Calu3 (cell line): ENCODE results near the gene PAIP2B. TPM values are rescaled to one million over a fixed set of nuclear protein-coding genes. Genes with fewer than 3 reads are reported as not detected.
"Not testable (repeated sequence)": the region's sequence is repeated elsewhere in the genome, so short reads cannot be mapped to it uniquely, and the experiment has no call there.

Experiments used
- BruUV-seq: library from RNA; stranded (reverse); fragments of 400-500 nt; replicated peaks from 2 replicates; lab custom pipeline; 2021; lab: Mats Ljungman, UMichigan
- CTCF ChIA-PET: fragments of 300-600 bp; sonication (Branson Sonifier 250); formaldehyde crosslinking; loops from one replicate; lab custom pipeline; 2022; ENCODE audit warnings: antibody characterized with exemption; lab: Charles Lee
- DNase-seq: peaks from one replicate; pipeline ENCODE4 v3.0.0; 2022
- H3K27ac Mint-ChIP-seq: one replicate; pipeline ENCODE4 v1.8.0; 2022; ENCODE audit warnings: mixed read lengths; ENCODE audit not compliant: unreplicated experiment
- H3K27me3 Mint-ChIP-seq: one replicate; pipeline ENCODE4 v1.8.0; 2022; ENCODE audit warnings: mixed read lengths; ENCODE audit not compliant: unreplicated experiment
- H3K36me3 Mint-ChIP-seq: one replicate; pipeline ENCODE4 v1.8.0; 2022; ENCODE audit warnings: mild to moderate bottlenecking, moderate library complexity, mixed read lengths; ENCODE audit not compliant: insufficient read depth, unreplicated experiment
- H3K4me1 Mint-ChIP-seq: one replicate; pipeline ENCODE4 v1.8.0; 2022; ENCODE audit warnings: mild to moderate bottlenecking, low read depth, mixed read lengths; ENCODE audit not compliant: unreplicated experiment
- H3K4me3 Mint-ChIP-seq: one replicate; pipeline ENCODE4 v1.8.0; 2022; ENCODE audit warnings: mild to moderate bottlenecking, low read depth, moderate library complexity, mixed read lengths; ENCODE audit not compliant: unreplicated experiment
- H3K9me3 Mint-ChIP-seq: one replicate; pipeline ENCODE4 v1.8.0; 2022; ENCODE audit warnings: low read depth, mixed read lengths; ENCODE audit not compliant: unreplicated experiment
- intact Hi-C: fragments of 100-400 bp; cut with micrococcal nuclease; formaldehyde crosslinking; loops from one replicate; pipeline ENCODE4 v1.10.0; 2022; ENCODE audit not compliant: unreplicated experiment
- total RNA-seq: library from RNA; stranded (reverse); gene quantifications from 2 replicates; pipeline ENCODE4 v1.2.3, GENCODE V29; 2022
- TF ChIP-seq, protein P1 (sequence below): fragments of 200-600 bp; IDR thresholded peaks from one replicate; pipeline ENCODE4 v1.8.0; 2022; ENCODE audit warnings: antibody characterized with exemption; ENCODE audit not compliant: unreplicated experiment

Gene PAIP2B
- total RNA-seq, 1 experiment from 2014 or later, result 3.6 TPM

DNA sequence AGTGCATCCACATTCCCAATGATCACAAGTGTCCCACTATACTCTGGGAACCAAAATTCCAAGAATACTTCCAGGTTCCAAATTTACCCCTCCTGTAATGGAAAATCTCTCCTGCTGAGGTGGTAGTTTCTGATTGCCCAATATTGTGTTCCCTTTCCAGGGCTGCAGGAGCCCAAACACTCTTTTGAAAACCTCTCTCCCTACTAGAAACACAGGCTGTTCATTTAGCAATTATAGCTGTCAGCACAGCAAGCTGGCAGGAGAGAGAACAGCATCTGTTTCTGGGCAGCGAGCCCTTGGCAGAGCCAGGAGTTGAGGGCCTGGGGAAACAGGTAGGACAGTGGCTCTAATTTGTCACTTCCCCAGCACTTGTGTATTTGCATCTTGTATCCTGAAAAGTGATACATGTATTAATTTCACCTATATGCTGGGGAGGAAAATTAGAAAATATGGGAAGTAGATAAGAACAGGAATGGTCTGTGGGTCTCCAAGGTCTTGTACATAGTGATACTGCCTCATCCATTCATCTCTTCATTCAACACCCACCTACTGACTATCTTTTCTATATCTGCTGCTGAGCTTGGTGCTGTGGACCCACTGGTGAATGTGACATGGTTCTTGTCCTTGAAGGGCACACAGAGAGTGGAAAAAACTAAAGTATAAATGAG, 16.9 kb upstream of the PAIP2B start:
- intact Hi-C loops, result no loop called here
- H3K27ac Mint-ChIP-seq, result no peak overlapping the region
- BruUV-seq, result no TSS peak

DNA sequence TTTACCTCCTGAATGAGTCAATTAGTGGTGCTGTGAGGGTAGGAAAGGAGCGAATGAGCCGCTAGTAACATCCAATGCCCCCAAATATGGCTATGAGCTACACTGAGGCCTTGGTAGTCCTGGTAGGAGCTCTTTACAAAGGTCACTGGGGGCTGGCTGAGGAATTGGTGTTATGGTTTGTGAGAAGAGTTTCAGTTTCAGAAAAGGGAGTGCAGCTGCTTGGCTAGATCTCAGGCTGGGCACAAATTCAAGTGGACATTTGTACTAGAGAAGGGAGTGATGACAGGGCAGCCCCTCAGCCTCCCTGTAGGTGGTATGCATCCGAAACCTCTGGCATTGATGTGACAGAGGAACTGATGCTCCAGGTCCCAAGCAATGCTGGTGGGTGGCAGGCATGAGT, 13.9 kb upstream of the PAIP2B start:
- no peaks in the 10 kb centered on the region for H3K36me3 Mint-ChIP-seq
- intact Hi-C loops, result no loop called here
- peaks cover 84% of the 10 kb centered on the region for H3K27me3 Mint-ChIP-seq
- no peak overlapping the region for H3K27ac Mint-ChIP-seq
- H3K4me1 Mint-ChIP-seq, result no peaks in the 10 kb centered on the region
- TF ChIP-seq, protein P1, sequence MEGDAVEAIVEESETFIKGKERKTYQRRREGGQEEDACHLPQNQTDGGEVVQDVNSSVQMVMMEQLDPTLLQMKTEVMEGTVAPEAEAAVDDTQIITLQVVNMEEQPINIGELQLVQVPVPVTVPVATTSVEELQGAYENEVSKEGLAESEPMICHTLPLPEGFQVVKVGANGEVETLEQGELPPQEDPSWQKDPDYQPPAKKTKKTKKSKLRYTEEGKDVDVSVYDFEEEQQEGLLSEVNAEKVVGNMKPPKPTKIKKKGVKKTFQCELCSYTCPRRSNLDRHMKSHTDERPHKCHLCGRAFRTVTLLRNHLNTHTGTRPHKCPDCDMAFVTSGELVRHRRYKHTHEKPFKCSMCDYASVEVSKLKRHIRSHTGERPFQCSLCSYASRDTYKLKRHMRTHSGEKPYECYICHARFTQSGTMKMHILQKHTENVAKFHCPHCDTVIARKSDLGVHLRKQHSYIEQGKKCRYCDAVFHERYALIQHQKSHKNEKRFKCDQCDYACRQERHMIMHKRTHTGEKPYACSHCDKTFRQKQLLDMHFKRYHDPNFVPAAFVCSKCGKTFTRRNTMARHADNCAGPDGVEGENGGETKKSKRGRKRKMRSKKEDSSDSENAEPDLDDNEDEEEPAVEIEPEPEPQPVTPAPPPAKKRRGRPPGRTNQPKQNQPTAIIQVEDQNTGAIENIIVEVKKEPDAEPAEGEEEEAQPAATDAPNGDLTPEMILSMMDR, result no peak
- CTCF ChIA-PET, result no interaction called here
- H3K9me3 Mint-ChIP-seq, result no peaks in the 10 kb centered on the region
- DNase-seq, result no peak
- no peak overlapping the region for H3K4me3 Mint-ChIP-seq
- BruUV-seq, result no TSS peak

More for the DNA sequence above, 16.9 kb upstream of the PAIP2B start:
- Mint-ChIP-seq H3K4me3 (no peak overlapping the region), H3K9me3 (no peaks in the 10 kb centered on the region), H3K27me3 (peaks cover 80% of the 10 kb centered on the region), H3K4me1 (no peaks in the 10 kb centered on the region), H3K36me3 (no peaks in the 10 kb centered on the region)
- TF ChIP-seq, protein P1, result no peak
- CTCF ChIA-PET, result no interaction called here
- no peak for DNase-seq

DNA sequence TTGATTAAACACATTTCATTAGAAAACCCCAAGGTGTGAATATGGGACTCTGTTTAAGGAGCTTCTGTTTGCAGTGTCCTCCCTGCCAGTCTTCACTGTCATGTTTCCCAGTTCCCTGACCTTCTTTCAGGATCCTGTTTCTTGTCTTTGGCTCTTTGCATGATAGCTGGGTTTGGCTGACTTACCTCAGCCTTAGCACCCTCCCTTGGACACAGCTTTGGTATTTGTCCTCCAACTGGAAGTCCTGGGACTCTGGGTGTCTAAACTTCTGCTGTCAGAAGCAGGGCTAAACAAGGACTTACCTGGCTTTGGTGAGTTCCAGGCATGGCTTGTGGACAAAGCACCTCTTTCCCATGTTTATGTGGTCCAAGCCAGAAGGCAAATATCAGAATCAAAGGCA, 11.2 kb upstream of the PAIP2B start:
- no peaks in the 10 kb centered on the region for H3K9me3 Mint-ChIP-seq
- CTCF ChIA-PET, result no interaction called here
- BruUV-seq, result no TSS peak
- H3K36me3 Mint-ChIP-seq, result no peaks in the 10 kb centered on the region
- intact Hi-C loops, result no loop called here
- DNase-seq, result no peak
- H3K4me1 Mint-ChIP-seq, result peaks cover under 1% of the 10 kb centered on the region
- no peak overlapping the region for H3K4me3 Mint-ChIP-seq
- peaks cover 93% of the 10 kb centered on the region for H3K27me3 Mint-ChIP-seq
- TF ChIP-seq, protein P1, result no peak
- H3K27ac Mint-ChIP-seq, result no peak overlapping the region

DNA sequence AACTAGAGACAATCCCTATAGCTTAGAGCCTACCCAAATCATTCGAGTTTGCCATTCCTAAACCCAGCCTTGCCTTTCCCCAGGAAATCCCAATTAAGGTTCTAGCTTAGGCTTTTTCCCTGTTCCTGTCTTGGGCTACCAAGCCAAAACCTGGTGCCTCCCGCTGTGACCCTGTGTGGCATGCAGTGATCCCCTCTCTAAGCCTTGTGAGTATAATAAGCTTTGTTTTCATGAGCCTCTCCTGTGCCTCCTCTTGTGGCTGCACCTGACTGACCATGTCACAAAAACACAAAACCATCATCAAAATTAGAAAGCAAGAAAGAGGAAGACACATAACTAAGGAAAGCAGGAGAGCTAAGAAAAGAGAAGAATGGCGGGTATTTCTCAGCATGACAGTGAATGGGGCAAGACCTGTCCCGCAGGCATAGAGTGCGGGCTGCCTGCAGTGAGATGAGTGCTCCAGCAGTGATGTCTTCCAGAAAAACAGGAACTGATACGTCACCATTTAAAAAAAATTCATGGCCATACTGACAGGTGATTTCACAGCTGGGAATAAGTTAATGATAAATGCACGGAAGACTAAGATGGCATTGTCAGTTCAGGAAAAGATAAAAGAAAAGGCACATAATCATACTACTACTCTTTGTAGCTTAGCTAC, 9.2 kb upstream of the PAIP2B start:
- no peak overlapping the region for H3K27ac Mint-ChIP-seq
- peaks cover 98% of the 10 kb centered on the region for H3K27me3 Mint-ChIP-seq
- H3K4me3 Mint-ChIP-seq, result no peak overlapping the region
- H3K36me3 Mint-ChIP-seq, result no peaks in the 10 kb centered on the region
- CTCF ChIA-PET, result interaction anchor here (0.6 to 2.1 kb wide), 4 partner anchors 9 to 1437 kb away, joined by 3 to 9 read pairs (median 4); partner anchors contain the start of genes PAIP2B and ZNF638
- BruUV-seq, result no TSS peak
- intact Hi-C loops, result no loop called here
- no peak for DNase-seq
- H3K4me1 Mint-ChIP-seq, result peaks cover 8% of the 10 kb centered on the region
- H3K9me3 Mint-ChIP-seq, result no peaks in the 10 kb centered on the region
- TF ChIP-seq, protein P1, result no peak

DNA sequence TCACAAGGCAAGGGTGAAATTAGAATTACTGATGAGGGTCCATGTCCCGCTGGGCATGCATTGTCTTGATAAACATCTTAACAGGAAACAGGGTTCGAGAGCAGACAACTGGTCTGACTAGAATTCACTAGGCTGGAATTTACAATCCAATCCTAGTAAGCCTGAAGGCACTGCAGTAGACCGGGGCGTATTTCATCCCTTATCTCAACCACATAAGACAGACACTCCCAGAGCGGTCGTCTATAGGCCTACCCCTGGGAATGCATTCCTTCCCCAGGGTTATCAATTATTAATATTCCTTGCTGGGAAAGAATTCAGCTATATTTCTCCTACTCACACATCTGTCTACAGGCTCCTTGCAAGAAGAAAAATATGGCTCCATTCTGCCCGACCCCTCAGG, 6.2 kb upstream of the PAIP2B start:
- intact Hi-C loops, H3K9me3 Mint-ChIP-seq, H3K27ac Mint-ChIP-seq, H3K36me3 Mint-ChIP-seq, CTCF ChIA-PET, BruUV-seq, DNase-seq, H3K4me3 Mint-ChIP-seq, H3K4me1 Mint-ChIP-seq: not testable (repeated sequence)
- peaks cover 97% of the 10 kb centered on the region for H3K27me3 Mint-ChIP-seq
